Vagina (tissue), 2 donors: ENCODE results near the gene LINC01488. TPM values are rescaled to one million over a fixed set of nuclear protein-coding genes. Genes with fewer than 3 reads are reported as not detected.

Experiments used
- DNase-seq, 2 donors: peaks; one replicate each; pipeline ENCODE4 v3.0.0-alpha.2; 2017; ENCODE audit errors: extremely low spot score in 2 of 2
- H3K27ac ChIP-seq: fragments of 200-600 bp; sonication (generic); one replicate; pipeline ENCODE4 v1.5.1; 2019
- H3K27me3 ChIP-seq: fragments of 200-600 bp; sonication (generic); one replicate; pipeline ENCODE4 v1.5.1; 2019
- H3K36me3 ChIP-seq, 2 donors: fragments of 200-600 bp; sonication (generic); one replicate each; pipeline ENCODE4 v1.5.1; 2017 to 2019
- H3K4me1 ChIP-seq: fragments of 200-600 bp; sonication (generic); one replicate; pipeline ENCODE4 v1.5.1; 2019
- H3K4me3 ChIP-seq, 2 donors: fragments of 200-600 bp; sonication (generic); 1 replicate in 1 of 2; 2 replicates in 1 of 2; pipeline ENCODE4 v1.5.1; 2016 to 2019
- H3K9me3 ChIP-seq: fragments of 200-600 bp; sonication (generic); one replicate; pipeline ENCODE4 v1.5.1; 2019
- POLR2A ChIP-seq, 2 donors: fragments of 450-650 bp; IDR thresholded peaks; one replicate each; pipeline ENCODE4 v1.6.1; 2017; ENCODE audit warnings: antibody characterized with exemption in 2 of 2, mild to moderate bottlenecking in 2 of 2, moderate library complexity in 2 of 2
- POLR2AphosphoS5 ChIP-seq, 2 donors: sonication (generic); formaldehyde crosslinking; IDR thresholded peaks; one replicate each; pipeline ENCODE4 v1.9.0; 2017; ENCODE audit warnings: antibody characterized with exemption in 2 of 2, mild to moderate bottlenecking in 2 of 2, low read depth in 1 of 2; ENCODE audit not compliant: insufficient read depth in 1 of 2
- intact Hi-C: fragments of 100-400 bp; cut with DNase I; formaldehyde crosslinking; loops from one replicate; pipeline ENCODE4 v1.15.1; 2023
- total RNA-seq: library from RNA; depleted of rRNA; stranded (reverse); fragments of >200 nt; gene quantifications from one replicate; pipeline ENCODE4 v1.2.3, GENCODE V29; 2016
- TF ChIP-seq, protein P1 (sequence below), 3 experiments: fragments of 450-650 bp in 2 of 3; fragments of 200-600 bp in 1 of 3; sonication (generic) in 1 of 3; IDR thresholded peaks; one replicate each; pipeline ENCODE4 v1.5.1; 2017 to 2019; ENCODE audit warnings: antibody characterized with exemption in 3 of 3, mild to moderate bottlenecking in 2 of 3, moderate library complexity in 2 of 3

Gene LINC01488
- total RNA-seq, 1 donor from 2014 or later: not detected

DNA sequence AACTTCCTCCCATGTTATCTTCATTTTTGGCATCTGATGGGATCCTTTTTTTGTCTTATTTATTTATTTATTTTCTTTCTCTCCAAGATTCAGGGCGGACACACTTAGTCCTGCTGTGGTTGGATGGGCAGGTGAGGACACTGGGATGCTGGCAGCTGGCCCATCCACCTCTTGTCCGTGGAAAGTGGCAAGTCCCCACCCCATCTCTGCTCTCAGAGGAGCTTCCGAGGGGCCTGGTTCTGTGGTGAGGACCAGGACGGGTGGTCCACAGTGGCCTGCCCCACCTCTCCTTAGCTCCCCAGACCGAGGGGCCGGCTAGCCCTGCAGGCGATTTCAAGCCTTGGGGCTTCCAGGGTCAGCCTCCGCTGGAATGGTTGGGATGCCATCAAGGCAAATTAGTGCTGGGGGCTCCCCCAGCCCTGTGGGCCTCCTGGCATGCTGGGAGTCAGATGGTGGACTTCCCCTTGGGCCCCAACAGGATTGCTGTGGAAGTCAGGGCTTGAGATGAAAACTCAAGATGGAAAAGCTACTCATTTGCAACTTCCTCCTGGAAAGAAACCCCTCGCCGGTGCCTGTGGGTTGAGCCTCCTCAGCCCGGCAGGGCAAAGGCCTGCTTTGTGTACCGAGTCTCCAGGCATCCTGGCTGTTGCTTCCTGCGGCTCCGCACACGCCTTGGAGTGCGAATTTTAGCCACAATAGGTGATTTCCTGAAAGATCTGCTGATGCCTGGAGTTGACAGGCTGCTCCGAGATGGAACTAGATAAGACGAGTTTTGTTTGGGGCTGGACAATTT, 31.2 kb upstream of the LINC01488 start:
- H3K4me3 ChIP-seq: no peak overlapping the region
- no peaks in the 10 kb centered on the region for H3K36me3 ChIP-seq
- intact Hi-C loops: no loop called here
- H3K4me1 ChIP-seq: peaks cover 13% of the 10 kb centered on the region
- no peak overlapping the region for H3K27ac ChIP-seq
- no peak for DNase-seq
- peak; percentile 16 to 30 for TF ChIP-seq POLR2AphosphoS5 (IDR thresholded peaks at IDR 0.05; ENCODE audit: insufficient read depth in 1 of 2, low read depth in 1 of 2)
- TF ChIP-seq, protein P1, sequence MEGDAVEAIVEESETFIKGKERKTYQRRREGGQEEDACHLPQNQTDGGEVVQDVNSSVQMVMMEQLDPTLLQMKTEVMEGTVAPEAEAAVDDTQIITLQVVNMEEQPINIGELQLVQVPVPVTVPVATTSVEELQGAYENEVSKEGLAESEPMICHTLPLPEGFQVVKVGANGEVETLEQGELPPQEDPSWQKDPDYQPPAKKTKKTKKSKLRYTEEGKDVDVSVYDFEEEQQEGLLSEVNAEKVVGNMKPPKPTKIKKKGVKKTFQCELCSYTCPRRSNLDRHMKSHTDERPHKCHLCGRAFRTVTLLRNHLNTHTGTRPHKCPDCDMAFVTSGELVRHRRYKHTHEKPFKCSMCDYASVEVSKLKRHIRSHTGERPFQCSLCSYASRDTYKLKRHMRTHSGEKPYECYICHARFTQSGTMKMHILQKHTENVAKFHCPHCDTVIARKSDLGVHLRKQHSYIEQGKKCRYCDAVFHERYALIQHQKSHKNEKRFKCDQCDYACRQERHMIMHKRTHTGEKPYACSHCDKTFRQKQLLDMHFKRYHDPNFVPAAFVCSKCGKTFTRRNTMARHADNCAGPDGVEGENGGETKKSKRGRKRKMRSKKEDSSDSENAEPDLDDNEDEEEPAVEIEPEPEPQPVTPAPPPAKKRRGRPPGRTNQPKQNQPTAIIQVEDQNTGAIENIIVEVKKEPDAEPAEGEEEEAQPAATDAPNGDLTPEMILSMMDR (IDR thresholded peaks at IDR 0.05): no peak
- H3K27me3 ChIP-seq: no peaks in the 10 kb centered on the region
- H3K9me3 ChIP-seq: no peaks in the 10 kb centered on the region

DNA sequence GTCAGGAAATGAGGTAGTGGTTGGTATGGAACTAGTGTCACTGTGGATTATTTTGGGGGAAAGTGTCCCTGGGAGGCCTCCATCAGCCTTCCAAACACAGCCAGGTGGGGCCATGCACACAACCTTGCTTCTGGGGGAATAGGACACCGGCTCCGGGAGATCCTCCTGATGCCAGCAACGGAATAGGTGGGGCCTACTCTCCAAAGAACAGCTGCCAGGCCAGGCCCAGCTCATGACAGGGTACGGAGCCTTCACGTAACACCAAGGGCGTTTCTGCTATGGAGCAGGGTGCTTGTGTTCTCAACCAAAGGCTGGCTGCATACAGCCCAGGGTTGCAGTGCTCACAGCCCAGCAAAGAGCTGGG, 30.6 kb upstream of the LINC01488 start:
- Histone ChIP-seq H3K9me3 (no peaks in the 10 kb centered on the region), H3K36me3 (no peaks in the 10 kb centered on the region), H3K4me1 (peaks cover 13% of the 10 kb centered on the region), H3K4me3 (no peak overlapping the region), H3K27me3 (no peaks in the 10 kb centered on the region), H3K27ac (no peak overlapping the region)
- no peak for TF ChIP-seq POLR2A (IDR thresholded peaks at IDR 0.05)
- no peak for TF ChIP-seq POLR2AphosphoS5 (IDR thresholded peaks at IDR 0.05; ENCODE audit: insufficient read depth in 1 of 2, low read depth in 1 of 2)
- TF ChIP-seq, protein P1 (IDR thresholded peaks at IDR 0.05): no peak
- no peak for DNase-seq
- intact Hi-C loops: no loop called here

DNA sequence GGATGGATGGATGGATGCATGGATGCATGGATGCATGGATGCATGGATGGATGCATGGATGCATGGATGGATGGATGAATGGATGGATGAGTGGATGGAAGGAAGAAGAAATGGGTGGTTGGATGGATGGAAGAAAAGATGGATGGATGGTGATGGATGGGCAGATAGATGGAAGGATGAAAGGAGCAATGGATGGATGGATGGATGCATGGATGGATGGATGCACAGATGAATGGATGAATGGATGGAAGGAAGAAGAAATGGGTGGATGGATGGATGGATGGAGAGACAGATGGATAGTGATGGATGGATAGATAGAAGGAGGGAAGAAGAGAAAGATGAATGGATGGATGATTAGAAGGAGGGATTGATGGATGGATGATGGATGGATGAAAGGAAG, 30.2 kb upstream of the LINC01488 start:
- peaks cover 13% of the 10 kb centered on the region for H3K4me1 ChIP-seq
- no peaks in the 10 kb centered on the region for H3K36me3 ChIP-seq
- H3K4me3 ChIP-seq: no peak overlapping the region
- H3K27me3 ChIP-seq: no peaks in the 10 kb centered on the region
- TF ChIP-seq POLR2A (IDR thresholded peaks at IDR 0.05) (no peak), POLR2AphosphoS5 (IDR thresholded peaks at IDR 0.05; ENCODE audit: insufficient read depth in 1 of 2, low read depth in 1 of 2) (no peak)
- TF ChIP-seq, protein P1 (IDR thresholded peaks at IDR 0.05): no peak
- no peak overlapping the region for H3K27ac ChIP-seq
- H3K9me3 ChIP-seq: no peaks in the 10 kb centered on the region
- intact Hi-C loops: no loop called here
- DNase-seq: no peak

DNA sequence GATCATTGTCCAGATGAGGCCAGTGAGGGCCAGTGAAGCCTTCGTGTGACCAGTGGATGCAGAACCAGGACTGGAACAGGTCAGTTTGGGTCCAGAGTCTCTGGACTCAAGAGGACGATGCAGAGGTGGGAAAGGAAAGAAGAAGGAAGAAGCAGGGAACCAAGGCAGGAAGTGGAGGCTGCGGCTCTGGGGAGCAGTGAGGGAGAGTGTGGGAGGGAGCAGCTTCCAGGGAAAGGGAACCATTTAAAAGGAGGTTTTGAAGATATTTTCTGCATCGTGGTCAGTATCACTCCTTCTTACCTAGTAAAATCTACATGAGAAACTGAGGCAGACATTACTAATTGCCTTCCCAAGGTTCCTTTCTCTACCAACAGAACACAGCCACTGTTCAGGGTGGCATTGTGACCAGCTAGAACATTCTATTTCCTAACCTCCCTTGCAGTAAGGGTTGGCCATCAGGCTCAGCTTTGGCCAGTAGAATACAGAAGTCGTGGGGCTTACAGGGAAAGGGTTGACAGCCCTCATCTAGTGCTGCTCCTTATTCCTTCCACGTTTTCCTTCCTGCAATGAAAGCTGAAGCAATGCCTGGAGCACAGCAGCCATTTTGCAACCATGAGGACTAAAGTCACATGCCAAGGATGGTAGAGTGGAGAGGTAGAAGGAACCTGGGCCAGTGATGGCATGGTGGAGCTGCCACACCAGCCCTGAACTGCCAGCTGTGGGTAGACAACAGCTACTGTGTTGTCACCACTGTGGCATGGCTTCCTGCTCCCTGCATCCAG, 29.1 kb upstream of the LINC01488 start:
- no peaks in the 10 kb centered on the region for H3K27me3 ChIP-seq
- H3K9me3 ChIP-seq: no peaks in the 10 kb centered on the region
- no peak for DNase-seq
- H3K4me3 ChIP-seq: no peak overlapping the region
- no peak overlapping the region for H3K27ac ChIP-seq
- no peaks in the 10 kb centered on the region for H3K36me3 ChIP-seq
- no peak for TF ChIP-seq POLR2AphosphoS5 (IDR thresholded peaks at IDR 0.05; ENCODE audit: insufficient read depth in 1 of 2, low read depth in 1 of 2)
- no peak for TF ChIP-seq POLR2A (IDR thresholded peaks at IDR 0.05)
- TF ChIP-seq, protein P1 (IDR thresholded peaks at IDR 0.05): no peak
- H3K4me1 ChIP-seq: peaks cover 13% of the 10 kb centered on the region
- intact Hi-C loops: no loop called here

DNA sequence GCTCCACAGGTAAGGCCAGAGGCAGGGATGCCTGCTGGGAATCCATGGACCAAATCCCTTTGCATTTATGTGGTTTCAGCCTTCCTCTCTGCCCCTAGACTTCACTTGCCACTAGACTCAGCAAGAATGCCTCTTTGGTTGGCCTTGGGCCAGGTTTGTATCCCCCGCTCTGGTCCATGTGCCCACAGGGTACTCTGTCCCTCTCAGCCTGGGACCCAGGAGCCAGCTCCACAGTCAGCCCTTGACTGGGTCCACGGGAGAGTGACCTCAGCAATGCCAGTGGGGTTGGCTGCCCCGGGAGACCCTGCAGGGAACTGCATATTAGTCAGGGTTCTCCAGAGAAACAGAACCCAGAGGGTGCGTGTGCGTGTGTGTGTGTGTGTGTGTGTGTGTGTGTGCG, 28.3 kb upstream of the LINC01488 start:
- Histone ChIP-seq H3K27ac (no peak overlapping the region), H3K4me3 (no peak overlapping the region), H3K27me3 (no peaks in the 10 kb centered on the region), H3K36me3 (no peaks in the 10 kb centered on the region), H3K4me1 (peaks cover 13% of the 10 kb centered on the region), H3K9me3 (no peaks in the 10 kb centered on the region)
- TF ChIP-seq POLR2AphosphoS5 (IDR thresholded peaks at IDR 0.05; ENCODE audit: insufficient read depth in 1 of 2, low read depth in 1 of 2): no peak
- TF ChIP-seq POLR2A (IDR thresholded peaks at IDR 0.05): no peak
- TF ChIP-seq, protein P1 (IDR thresholded peaks at IDR 0.05): no peak
- intact Hi-C loops: no loop called here
- DNase-seq: no peak
